Erythroblast (primary cell): Measurements from ENCODE around the gene ENOX1.

Experiments
- DNase-seq, 2 experiments: peaks; one replicate each; lab custom pipeline; 2025; lab: John Stamatoyannopoulos, UW
- GATA1 ChIP-seq: IDR thresholded peaks from 2 replicates; pipeline ENCODE4 v1.6.1; 2011; ENCODE audit warnings: low read depth, mild to moderate bottlenecking, control low read depth, low read length, moderate library complexity
- POLR2A ChIP-seq: IDR thresholded peaks from 2 replicates; pipeline ENCODE4 v1.6.1; 2011; ENCODE audit warnings: mild to moderate bottlenecking, low read length

The ENOX1 gene

GRCh38 chr13:43487885-43488284 is 298.9 kb downstream of the ENOX1 start:
- TF ChIP-seq POLR2A (no peak), GATA1 (no peak)
- DNase-seq, result no peak

- DNase-seq, result no peak
- no peak for TF ChIP-seq POLR2A
- no peak for TF ChIP-seq GATA1
Observed at GRCh38 chr13:43487461-43487860, 299.3 kb downstream of the ENOX1 start.

- no peak for TF ChIP-seq POLR2A
- TF ChIP-seq GATA1, result no peak
- DNase-seq, result no peak
Observed at GRCh38 chr13:43484432-43485225, 302.1 kb downstream of the ENOX1 start.

GRCh38 chr13:43483930-43484329 is 302.8 kb downstream of the ENOX1 start:
- no peak for DNase-seq
- no peak for TF ChIP-seq POLR2A
- no peak for TF ChIP-seq GATA1

- no peak for DNase-seq
- TF ChIP-seq GATA1 (no peak), POLR2A (no peak)
Observed at GRCh38 chr13:43482641-43483040, 304.1 kb downstream of the ENOX1 start.

- TF ChIP-seq POLR2A (no peak), GATA1 (no peak)
Observed at GRCh38 chr13:43482026-43482425, 304.7 kb downstream of the ENOX1 start.

GRCh38 chr13:43478902-43479301 is 307.9 kb downstream of the ENOX1 start:
- no peak for DNase-seq
- no peak for TF ChIP-seq GATA1
- TF ChIP-seq POLR2A, result no peak

More at GRCh38 chr13:43482026-43482425, 304.7 kb downstream of the ENOX1 start:
- no peak for DNase-seq

- no peak for TF ChIP-seq POLR2A
- TF ChIP-seq GATA1, result no peak
- no peak for DNase-seq
Observed at GRCh38 chr13:43478211-43478610, 308.6 kb downstream of the ENOX1 start.

- no peak for DNase-seq
- TF ChIP-seq GATA1, result no peak
- no peak for TF ChIP-seq POLR2A
Observed at GRCh38 chr13:43475140-43475539, 311.6 kb downstream of the ENOX1 start.

- TF ChIP-seq POLR2A (no peak), GATA1 (no peak)
- peak; percentile 22 to 49 for DNase-seq
Observed at GRCh38 chr13:43473437-43473836, 313.3 kb downstream of the ENOX1 start.

- TF ChIP-seq GATA1, result no peak
- TF ChIP-seq POLR2A, result no peak
- DNase-seq, result no peak
Observed at GRCh38 chr13:43472980-43473379, 313.8 kb downstream of the ENOX1 start.

- no peak for TF ChIP-seq POLR2A
- TF ChIP-seq GATA1, result no peak
- DNase-seq, result no peak
Observed at GRCh38 chr13:43472339-43472738, 314.4 kb downstream of the ENOX1 start.

- no peak for DNase-seq
- TF ChIP-seq GATA1, result no peak
- TF ChIP-seq POLR2A, result no peak
Observed at GRCh38 chr13:43470610-43471009, 316.2 kb downstream of the ENOX1 start.

- DNase-seq, result no peak
- no peak for TF ChIP-seq GATA1
- TF ChIP-seq POLR2A, result no peak
Observed at GRCh38 chr13:43469791-43470190, 317.0 kb downstream of the ENOX1 start.
